NCI-H345 (cell line): ENCODE results near the gene ARHGEF7.
A peak's percentile ranks its signal among the peaks of the same experiment; 100 is the strongest.

Experiments used
- DNase-seq: peaks from one replicate; lab custom pipeline; 2025; lab: John Stamatoyannopoulos, UW

ARHGEF7 gene

GRCh38 chr13:111225810-111226546, 110.9 kb downstream of the ARHGEF7 start:
- no peak for DNase-seq

GRCh38 chr13:111227405-111227804, 112.3 kb downstream of the ARHGEF7 start:
- DNase-seq, result no peak

DNA sequence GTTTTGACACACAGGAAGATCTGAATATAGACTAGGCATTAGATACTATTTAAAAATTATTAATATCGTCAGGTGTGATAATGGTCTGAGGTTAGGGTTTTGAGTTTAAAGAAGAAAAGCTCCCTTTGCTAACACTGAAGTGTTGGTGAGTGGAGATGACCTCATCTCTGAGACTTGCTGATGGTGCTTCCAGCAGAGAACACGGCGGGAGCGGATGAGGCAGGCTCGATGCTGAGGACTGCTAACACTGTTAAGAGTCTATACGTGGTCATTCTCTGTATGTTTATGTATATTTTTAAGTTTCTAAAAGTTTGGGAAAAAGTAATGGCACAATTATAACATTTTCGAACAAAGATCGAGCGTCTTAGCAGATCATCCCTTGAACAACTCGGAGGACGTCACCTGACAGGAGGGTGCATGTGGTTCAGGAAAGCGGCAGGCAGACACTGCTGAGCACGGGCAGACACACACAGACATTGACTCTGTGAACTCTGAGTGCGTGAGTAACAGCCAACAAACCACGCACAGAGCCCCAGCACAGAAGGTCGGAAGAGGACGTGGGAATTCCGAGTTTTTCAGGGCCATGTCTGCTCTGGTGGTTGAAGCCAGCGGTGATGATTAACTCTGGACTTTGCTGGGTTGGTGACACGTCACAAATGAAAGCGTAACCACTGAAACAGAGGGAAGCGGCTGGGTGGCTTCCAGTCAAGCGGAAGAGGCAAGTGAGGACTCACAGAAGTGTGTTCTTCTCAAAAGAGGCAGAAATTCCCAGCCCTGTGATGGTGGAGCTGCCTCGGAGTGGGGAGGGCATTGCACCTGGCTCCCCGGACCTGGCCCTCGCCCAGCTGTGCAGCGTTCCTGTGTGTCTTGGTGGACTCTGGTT, 113.4 kb downstream of the ARHGEF7 start:
- no peak for DNase-seq

- DNase-seq, result no peak
Observed at GRCh38 chr13:111230385-111230930, 115.3 kb downstream of the ARHGEF7 start.

DNA sequence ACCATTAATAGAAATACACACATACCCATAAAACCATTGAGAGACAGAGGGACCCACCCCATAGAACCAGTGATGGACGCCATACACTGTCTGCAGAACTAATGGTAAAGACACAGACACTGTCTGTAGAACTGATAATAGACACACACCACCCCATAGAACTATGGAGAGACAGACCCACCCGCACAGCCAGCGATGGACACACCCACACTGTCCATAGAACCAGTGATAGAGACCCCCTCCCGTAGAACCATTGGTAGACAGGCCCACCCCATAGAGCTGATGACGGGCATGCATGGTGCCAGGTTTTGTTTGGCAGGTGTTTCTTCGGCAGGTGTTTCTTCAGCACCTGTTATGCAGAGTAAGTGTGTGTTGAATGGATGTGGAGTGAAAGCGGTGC, 117.1 kb downstream of the ARHGEF7 start:
- peak; percentile 27 for DNase-seq

- no peak for DNase-seq
Observed at GRCh38 chr13:111233080-111233479, 118.0 kb downstream of the ARHGEF7 start.

GRCh38 chr13:111239764-111240670, 124.9 kb downstream of the ARHGEF7 start:
- no peak for DNase-seq

DNA sequence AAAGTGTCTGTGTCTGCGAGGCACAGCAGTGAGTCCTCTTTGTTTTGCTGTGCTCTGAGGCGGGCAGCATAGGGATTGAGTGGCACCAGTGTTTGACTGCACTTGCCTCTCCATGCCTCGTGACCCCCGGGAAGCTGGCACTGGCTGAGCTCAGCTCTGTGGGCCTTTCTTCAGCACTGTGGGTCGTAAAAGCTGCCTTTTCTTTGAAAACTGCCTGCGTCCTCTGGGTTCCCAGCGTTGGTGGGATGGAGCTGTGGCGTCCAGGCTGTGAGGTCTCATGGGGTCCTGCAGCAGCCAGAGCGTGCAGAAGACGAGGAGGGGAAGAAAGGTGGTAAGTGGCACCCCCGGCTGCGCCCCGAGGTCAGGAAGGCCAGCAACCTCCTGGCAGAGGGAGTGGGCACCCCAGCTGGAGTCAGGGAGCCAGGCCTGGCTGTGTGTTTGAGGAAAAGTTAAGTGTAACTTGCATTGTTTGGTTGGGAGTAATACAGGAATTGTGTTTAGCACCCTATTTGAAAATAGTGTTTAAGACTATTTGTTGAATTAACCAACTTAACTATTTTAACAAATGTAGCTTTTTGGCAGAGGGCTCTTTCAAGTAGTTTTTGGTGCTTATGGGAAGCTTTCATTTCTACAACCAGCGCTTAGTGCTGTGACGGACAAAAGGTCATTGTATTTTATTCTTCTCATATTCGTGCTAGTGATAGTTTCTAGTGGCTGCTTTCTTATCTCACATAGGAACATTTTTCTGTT, 126.1 kb downstream of the ARHGEF7 start:
- peak; percentile 86 for DNase-seq

- DNase-seq, result no peak
Observed at GRCh38 chr13:111241862-111242261, 126.8 kb downstream of the ARHGEF7 start.

- no peak for DNase-seq
Observed at GRCh38 chr13:111242585-111242984, 127.5 kb downstream of the ARHGEF7 start.

GRCh38 chr13:111243981-111244380, 128.9 kb downstream of the ARHGEF7 start:
- DNase-seq, result no peak

GRCh38 chr13:111245576-111246384, 130.7 kb downstream of the ARHGEF7 start:
- no peak for DNase-seq

- DNase-seq, result peak; percentile 47
Observed at GRCh38 chr13:111247552-111247951, 132.4 kb downstream of the ARHGEF7 start.

- DNase-seq, result peak; percentile 9
Observed at GRCh38 chr13:111248822-111249221, 133.7 kb downstream of the ARHGEF7 start.

DNA sequence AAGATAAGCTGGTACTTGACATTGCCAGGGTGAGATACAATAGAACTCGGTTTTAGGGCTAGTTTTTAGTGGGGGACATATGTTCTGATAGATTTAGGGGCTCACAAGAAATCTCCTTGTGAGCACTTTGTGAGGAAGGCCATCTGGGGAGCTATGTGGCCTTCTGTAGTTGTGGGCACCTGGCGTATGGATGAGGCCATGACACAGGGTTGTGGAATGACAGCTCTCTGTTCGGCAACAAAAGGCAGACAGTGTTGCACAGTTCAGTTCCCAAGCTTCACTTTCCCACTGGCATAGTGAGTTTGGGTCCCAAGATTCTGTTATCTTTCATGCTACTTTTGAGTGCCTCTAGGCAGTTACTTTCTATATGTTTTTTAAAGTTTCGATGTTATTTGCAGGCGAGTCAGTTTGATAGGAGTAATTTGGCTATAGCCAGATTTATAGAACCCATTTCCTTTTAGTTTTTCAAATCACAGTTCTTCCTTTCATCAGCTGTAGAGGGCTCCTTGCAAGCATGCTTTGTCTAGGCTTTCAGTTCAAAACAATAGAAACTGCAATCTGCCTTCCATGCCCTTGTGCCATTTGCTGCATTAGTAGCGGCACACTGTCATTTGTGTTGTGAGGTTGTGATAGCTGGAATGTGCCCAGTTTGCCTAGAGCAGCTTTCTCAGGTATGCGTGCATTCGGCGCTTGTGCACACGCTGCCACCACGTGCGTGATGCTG, 134.7 kb downstream of the ARHGEF7 start:
- no peak for DNase-seq

- DNase-seq, result no peak
Observed at GRCh38 chr13:111251646-111252445, 136.7 kb downstream of the ARHGEF7 start.

DNA sequence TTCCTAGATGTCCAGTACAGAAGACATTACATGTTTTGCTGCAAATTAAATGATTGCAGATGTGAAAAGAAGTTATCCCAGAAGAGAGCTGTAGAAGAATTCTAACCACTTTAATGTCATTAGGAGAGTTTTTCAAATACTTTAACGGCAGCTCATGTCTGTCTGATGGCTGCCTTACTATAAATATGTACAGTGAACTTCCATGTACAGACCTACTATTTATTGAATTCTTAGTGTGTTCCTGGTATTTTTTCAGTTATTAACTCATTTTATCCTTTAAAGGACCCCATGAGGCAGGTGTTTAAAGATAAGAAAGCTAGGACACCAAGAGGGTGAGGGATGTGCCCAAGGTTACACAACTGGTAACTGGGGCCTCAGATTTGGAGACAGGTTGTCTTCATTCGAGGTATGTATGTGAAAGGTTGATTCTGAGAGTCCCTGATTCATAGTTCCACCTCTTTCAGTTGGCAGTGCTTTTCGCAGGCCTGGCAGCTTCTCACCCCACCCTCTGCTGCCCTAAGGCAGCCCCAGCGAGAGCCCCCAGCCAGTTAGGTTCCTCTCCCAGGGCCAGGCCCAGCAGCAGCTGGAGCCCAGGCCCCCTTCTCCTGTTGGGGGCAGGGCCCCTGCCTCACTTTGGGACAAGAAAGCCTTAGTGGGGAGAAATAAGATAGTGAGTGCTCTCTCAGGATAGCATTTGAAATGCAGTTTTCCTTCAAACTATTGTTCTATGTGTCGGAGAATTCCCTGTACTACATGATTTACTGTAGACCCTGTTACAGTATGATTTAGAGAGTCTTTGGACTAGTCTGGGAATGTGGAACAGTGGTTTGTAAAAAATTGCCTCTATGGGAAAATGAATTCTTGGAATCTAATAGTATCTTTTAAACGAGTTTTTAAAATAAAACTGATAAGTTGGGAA, 137.6 kb downstream of the ARHGEF7 start:
- no peak for DNase-seq
